Activated CD4-positive, alpha-beta T cell treated with anti-CD3 and anti-CD28 coated beads for 36 hours (primary cell): ENCODE data around the gene NUP210. TPM values are rescaled to one million over a fixed set of nuclear protein-coding genes. Genes with fewer than 3 reads are reported as not detected.
A peak's percentile ranks its signal among the peaks of the same experiment; 100 is the strongest.

Experiments used
- ATAC-seq: fragments of 200-7000 bp; cut with Tn5 transposase; one replicate; pipeline ENCODE4 v1.10.0; 2021; ENCODE audit warnings: mild to moderate bottlenecking, moderate library complexity
- CTCF ChIA-PET: fragments of 350-600 bp; sonication (Branson Sonifier 250); formaldehyde crosslinking; loops from one replicate; lab custom pipeline; 2021; ENCODE audit warnings: antibody characterized with exemption; lab: Charles Lee
- POLR2A ChIA-PET: fragments of 350-600 bp; sonication (Branson Sonifier 250); formaldehyde crosslinking; loops from one replicate; lab custom pipeline; 2021; ENCODE audit warnings: antibody characterized with exemption, inconsistent platforms; lab: Charles Lee
- DNase-seq: peaks from one replicate; pipeline ENCODE4 v3.0.0-alpha.2; 2020
- H3K27ac Mint-ChIP-seq: one replicate; pipeline ENCODE4 v1.8.0; 2021; ENCODE audit warnings: mixed read lengths
- H3K27me3 Mint-ChIP-seq: one replicate; pipeline ENCODE4 v1.8.0; 2021; ENCODE audit warnings: mixed read lengths
- H3K36me3 Mint-ChIP-seq: one replicate; pipeline ENCODE4 v1.8.0; 2021; ENCODE audit warnings: low read depth, mixed read lengths
- H3K4me1 Mint-ChIP-seq: one replicate; pipeline ENCODE4 v1.8.0; 2021; ENCODE audit warnings: mixed read lengths
- H3K4me3 Mint-ChIP-seq: one replicate; pipeline ENCODE4 v1.8.0; 2021; ENCODE audit warnings: mild to moderate bottlenecking, moderate library complexity, mixed read lengths
- H3K9me3 Mint-ChIP-seq: one replicate; pipeline ENCODE4 v1.8.0; 2021; ENCODE audit warnings: low read depth, mixed read lengths
- intact Hi-C, 2 experiments: fragments of 100-400 bp; cut with DNase I in 1 of 2; cut with micrococcal nuclease in 1 of 2; formaldehyde crosslinking; loops; one replicate each; pipeline versions ENCODE4 v1.14.2 to v1.15.1; 2022 to 2024; cut with DNase I, micrococcal nuclease
- total RNA-seq, 2 experiments: library from RNA; stranded (reverse); gene quantifications; one replicate each; pipeline ENCODE4 v1.2.3, GENCODE V29; 2021

NUP210 gene
- total RNA-seq, 2 experiments from 2014 or later = 117 to 123 TPM

GRCh38 chr3:13406190-13406589 is 13.9 kb downstream of the NUP210 start:
- intact Hi-C loops = no loop called here
- Mint-ChIP-seq H3K4me3 (no peak overlapping the region), H3K36me3 (peaks cover 34% of the 10 kb centered on the region), H3K27ac (no peak overlapping the region), H3K9me3 (peaks cover 13% of the 10 kb centered on the region), H3K27me3 (no peaks in the 10 kb centered on the region), H3K4me1 (peaks cover 37% of the 10 kb centered on the region)
- DNase-seq = no peak
- CTCF ChIA-PET = interaction anchor here (0.6 to 1.8 kb wide), 8 partner anchors 11 to 414 kb away, joined by 3 to 9 read pairs (median 4); no protein-coding TSS in a partner anchor
- POLR2A ChIA-PET = no interaction called here
- no peak for ATAC-seq

GRCh38 chr3:13405614-13406013 is 14.5 kb downstream of the NUP210 start:
- no peak for DNase-seq
- H3K4me1 Mint-ChIP-seq = peaks cover 37% of the 10 kb centered on the region
- no peak overlapping the region for H3K27ac Mint-ChIP-seq
- H3K4me3 Mint-ChIP-seq = no peak overlapping the region
- POLR2A ChIA-PET = no interaction called here
- intact Hi-C loops = no loop called here
- peak; percentile 23 for ATAC-seq
- H3K27me3 Mint-ChIP-seq = no peaks in the 10 kb centered on the region
- CTCF ChIA-PET = interaction anchor here (0.6 to 1.8 kb wide), 8 partner anchors 12 to 414 kb away, joined by 3 to 9 read pairs (median 4); no protein-coding TSS in a partner anchor
- H3K36me3 Mint-ChIP-seq = peaks cover 34% of the 10 kb centered on the region
- H3K9me3 Mint-ChIP-seq = peaks cover 13% of the 10 kb centered on the region

DNA sequence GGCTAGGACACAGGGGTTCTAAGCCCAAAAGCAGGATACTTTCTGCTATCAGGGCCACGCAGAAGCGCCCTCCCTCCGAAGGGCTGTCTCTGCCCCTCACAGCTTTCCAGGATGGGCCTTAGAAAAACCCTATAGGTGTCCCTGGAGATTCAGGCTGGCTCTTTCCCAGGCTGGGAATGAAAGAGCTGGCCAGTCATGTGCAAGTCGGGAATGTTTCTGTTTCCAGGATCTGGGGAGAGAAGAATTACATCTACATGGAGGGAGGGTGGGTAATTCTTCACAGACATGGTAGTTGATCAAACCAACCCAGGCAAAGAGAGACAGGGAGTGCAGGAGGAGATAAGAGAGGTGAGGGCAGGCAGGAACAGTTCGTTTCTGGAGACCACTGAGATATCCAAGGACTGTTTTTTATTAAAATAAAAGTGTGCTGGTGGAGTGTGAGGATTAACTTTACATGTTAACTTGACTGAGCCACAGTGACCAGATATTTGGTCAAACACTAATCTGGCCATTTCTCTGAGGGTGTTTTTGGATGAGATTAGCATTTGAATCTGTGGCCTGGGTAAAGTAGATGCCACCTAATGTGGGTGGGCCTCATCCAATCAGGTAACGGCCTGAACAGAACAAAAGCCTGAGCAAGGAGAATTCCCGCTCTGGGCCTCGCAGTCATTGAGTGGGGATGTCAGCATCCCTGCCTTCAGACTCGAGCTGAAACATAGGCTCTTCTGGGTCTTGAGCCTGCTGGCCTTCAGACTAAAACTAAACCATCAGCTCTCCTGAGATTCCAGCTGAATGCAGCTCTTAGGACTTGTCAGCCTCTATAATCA is 15.3 kb downstream of the NUP210 start:
- CTCF ChIA-PET = interaction anchor here (0.7 to 1.8 kb wide), 4 partner anchors 12 to 268 kb away, joined by 4 to 9 read pairs (median 4); no protein-coding TSS in a partner anchor
- H3K4me1 Mint-ChIP-seq = peaks cover 37% of the 10 kb centered on the region

DNA sequence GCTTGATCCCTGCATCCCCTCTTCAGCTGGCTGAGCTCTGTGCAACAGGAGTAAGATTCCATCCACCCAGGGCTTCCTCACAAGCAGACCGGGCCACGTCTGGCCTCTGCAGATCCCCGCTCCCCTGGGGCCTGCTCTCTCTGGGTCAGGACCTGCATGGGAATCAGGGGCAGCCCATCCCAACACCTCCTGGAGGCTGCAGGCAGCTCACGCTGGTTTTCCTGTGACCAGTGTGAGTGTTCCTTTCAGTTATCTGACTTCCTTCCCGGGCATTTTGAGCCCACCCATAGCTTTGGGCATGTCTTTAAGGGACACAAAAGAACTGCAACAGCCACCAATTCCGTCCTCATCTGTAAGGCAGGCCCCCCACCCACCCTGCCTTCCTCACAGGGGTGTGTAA is 16.3 kb downstream of the NUP210 start:
- Mint-ChIP-seq H3K36me3 (peaks cover 26% of the 10 kb centered on the region), H3K27ac (no peak overlapping the region), H3K27me3 (no peaks in the 10 kb centered on the region), H3K4me1 (peaks cover 37% of the 10 kb centered on the region), H3K9me3 (peaks cover 10% of the 10 kb centered on the region), H3K4me3 (no peak overlapping the region)
- DNase-seq (no peak), ATAC-seq (no peak)
- CTCF ChIA-PET = interaction anchor here (0.8 to 1.3 kb wide), 2 partner anchors 48 to 57 kb away, joined by 3 to 4 read pairs; no protein-coding TSS in a partner anchor
- intact Hi-C loops = no loop called here
- POLR2A ChIA-PET = no interaction called here

More for the DNA sequence above, 15.3 kb downstream of the NUP210 start:
- ATAC-seq (no peak), DNase-seq (no peak)
- POLR2A ChIA-PET = no interaction called here
- no peak overlapping the region for H3K4me3 Mint-ChIP-seq
- H3K27me3 Mint-ChIP-seq = no peaks in the 10 kb centered on the region
- peak overlapping the region; percentile 62 for H3K27ac Mint-ChIP-seq
- intact Hi-C loops = no loop called here
- H3K36me3 Mint-ChIP-seq = peaks cover 36% of the 10 kb centered on the region
- H3K9me3 Mint-ChIP-seq = peaks cover 13% of the 10 kb centered on the region

- H3K27me3 Mint-ChIP-seq = no peaks in the 10 kb centered on the region
- ATAC-seq (no peak), DNase-seq (no peak)
- H3K27ac Mint-ChIP-seq = no peak overlapping the region
- peaks cover 8% of the 10 kb centered on the region for H3K9me3 Mint-ChIP-seq
- peaks cover 37% of the 10 kb centered on the region for H3K4me1 Mint-ChIP-seq
- H3K4me3 Mint-ChIP-seq = no peak overlapping the region
- POLR2A ChIA-PET = no interaction called here
- H3K36me3 Mint-ChIP-seq = peaks cover 26% of the 10 kb centered on the region
- intact Hi-C loops = no loop called here
- CTCF ChIA-PET = interaction anchor here (0.8 to 1.3 kb wide), 2 partner anchors 49 to 58 kb away, joined by 3 to 4 read pairs; no protein-coding TSS in a partner anchor
Measured at GRCh38 chr3:13403213-13403819, 16.8 kb downstream of the NUP210 start.

DNA sequence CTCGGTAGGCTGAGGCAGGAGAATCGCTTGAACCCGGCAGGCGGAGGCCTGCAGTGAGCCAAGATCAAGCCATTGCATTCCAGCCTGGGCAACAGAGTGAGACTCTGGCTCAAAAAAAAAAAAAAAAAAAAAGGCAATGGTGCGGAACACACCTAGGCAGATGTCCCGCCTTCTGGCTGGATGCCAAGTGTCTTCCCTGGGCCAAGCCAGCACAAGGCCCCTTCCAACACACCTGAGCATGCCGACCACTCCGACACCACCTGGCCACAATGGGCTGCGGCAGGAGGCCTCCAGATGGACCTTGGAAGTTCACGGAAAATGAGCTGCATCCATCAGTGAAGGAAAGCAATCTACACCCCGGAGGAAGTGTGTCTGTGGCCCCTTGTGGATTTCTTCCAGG is 19.0 kb downstream of the NUP210 start:
- CTCF ChIA-PET = no interaction called here
- DNase-seq = no peak

DNA sequence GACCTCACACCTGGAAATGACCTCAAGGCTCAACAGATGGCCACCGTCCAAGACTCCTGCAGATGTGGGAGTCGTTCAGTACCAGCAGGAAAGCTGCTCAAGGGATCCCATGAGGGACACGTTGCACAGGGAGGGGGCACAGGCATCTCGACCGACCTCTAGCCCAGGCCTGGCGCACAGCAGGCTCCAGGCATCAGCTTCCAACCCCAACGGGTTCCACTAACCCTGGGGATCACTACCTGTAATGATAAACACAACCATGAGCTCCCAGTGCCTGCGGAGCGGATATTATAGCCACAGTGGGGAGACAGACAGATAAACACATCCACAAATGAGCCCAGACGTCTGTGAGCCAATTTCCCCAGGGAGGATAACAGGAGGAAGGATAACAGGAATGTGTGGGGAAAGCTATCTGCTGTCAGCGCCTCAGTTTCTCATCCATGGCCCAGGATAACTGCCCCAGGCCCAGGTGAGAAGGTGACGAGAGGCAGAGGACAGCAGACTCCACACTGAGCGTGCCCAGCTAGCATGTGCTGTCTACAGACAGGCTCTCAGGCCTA is 19.9 kb downstream of the NUP210 start:
- Mint-ChIP-seq H3K36me3 (peaks cover 31% of the 10 kb centered on the region), H3K27me3 (no peaks in the 10 kb centered on the region), H3K9me3 (peaks cover 2% of the 10 kb centered on the region), H3K27ac (no peak overlapping the region), H3K4me3 (no peak overlapping the region), H3K4me1 (peaks cover 17% of the 10 kb centered on the region)
- no peak for DNase-seq
- intact Hi-C loops = no loop called here
- ChIA-PET CTCF (no interaction called here), POLR2A (no interaction called here)
- no peak for ATAC-seq

More for the DNA sequence above, 19.0 kb downstream of the NUP210 start:
- no peak for ATAC-seq
- Mint-ChIP-seq H3K36me3 (peaks cover 23% of the 10 kb centered on the region), H3K9me3 (peaks cover 2% of the 10 kb centered on the region), H3K4me1 (peaks cover 23% of the 10 kb centered on the region), H3K27me3 (no peaks in the 10 kb centered on the region), H3K27ac (no peak overlapping the region), H3K4me3 (no peak overlapping the region)
- intact Hi-C loops = no loop called here
- POLR2A ChIA-PET = no interaction called here

DNA sequence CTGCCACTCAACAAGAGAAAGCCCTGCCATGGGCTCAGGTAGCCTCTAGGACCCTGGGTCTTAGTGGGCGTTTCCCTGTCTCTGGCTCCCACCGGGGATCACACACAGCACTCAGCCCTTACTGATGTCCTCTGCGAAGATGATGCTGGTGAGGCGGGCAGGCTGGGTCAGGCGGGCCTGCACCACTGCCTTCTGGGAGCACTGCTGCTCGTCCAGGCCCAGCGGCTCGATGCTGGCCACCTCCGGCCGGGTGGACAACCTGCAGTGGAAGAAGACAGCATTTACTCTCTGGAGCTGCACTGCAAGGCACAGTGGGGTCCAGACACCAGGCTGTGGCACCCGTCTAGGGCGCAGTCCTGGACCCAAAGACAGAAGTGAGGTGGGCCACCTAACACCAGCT is 20.5 kb downstream of the NUP210 start:
- ATAC-seq = no peak
- Mint-ChIP-seq H3K4me1 (peaks cover 13% of the 10 kb centered on the region), H3K27ac (no peak overlapping the region), H3K27me3 (no peaks in the 10 kb centered on the region), H3K36me3 (peaks cover 35% of the 10 kb centered on the region), H3K9me3 (peaks cover under 1% of the 10 kb centered on the region), H3K4me3 (no peak overlapping the region)
- DNase-seq = no peak
- ChIA-PET POLR2A (no interaction called here), CTCF (no interaction called here)
- intact Hi-C loops = no loop called here

DNA sequence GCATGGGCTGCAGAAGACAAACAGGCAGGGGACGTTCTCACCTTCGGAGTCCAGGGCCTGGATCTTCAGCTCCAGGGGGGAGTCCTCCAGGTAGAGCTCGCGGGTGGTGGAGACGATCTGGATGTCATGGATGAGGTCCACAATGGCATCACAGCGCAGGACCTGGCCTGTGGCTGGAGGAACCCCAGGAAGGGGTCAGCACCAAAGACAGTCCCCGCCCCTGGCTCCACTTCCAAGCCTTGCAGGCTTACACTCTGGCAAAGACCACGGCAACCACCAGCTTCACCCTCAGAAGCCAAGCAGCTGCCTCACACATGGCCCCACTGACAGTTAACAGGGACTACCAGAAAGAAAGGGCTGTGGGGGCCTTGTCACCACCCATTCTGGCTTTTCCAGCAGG is 22.8 kb downstream of the NUP210 start:
- H3K9me3 Mint-ChIP-seq = no peaks in the 10 kb centered on the region
- DNase-seq = no peak
- no peak for ATAC-seq
- peaks cover 4% of the 10 kb centered on the region for H3K4me1 Mint-ChIP-seq
- H3K36me3 Mint-ChIP-seq = peaks cover 38% of the 10 kb centered on the region
- POLR2A ChIA-PET = no interaction called here
- intact Hi-C loops = no loop called here
- H3K27me3 Mint-ChIP-seq = no peaks in the 10 kb centered on the region
- no peak overlapping the region for H3K4me3 Mint-ChIP-seq
- CTCF ChIA-PET = interaction anchor here (0.6 to 1.1 kb wide), 2 partner anchors 14 to 64 kb away, joined by 3 read pairs; no protein-coding TSS in a partner anchor
- H3K27ac Mint-ChIP-seq = no peak overlapping the region

DNA sequence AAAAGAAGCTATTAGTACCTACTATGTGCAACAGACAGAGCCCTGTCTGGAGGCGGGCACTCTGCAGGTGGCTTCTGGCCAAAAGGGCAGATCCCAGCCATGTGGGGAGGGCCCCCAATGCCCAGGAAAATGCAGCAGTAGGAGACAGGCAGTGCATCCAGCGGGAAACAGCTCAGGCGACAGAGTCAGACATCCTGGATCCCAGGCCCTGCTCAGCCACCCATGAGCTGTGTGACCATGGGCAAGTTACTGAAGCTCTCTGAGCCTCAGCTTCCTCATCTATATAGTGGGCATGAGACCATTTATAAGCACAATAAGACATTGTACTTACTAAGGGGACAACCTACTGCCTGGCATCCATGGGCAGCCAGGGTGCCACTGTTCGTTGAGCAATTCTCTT is 25.8 kb downstream of the NUP210 start:
- Mint-ChIP-seq H3K4me3 (no peak overlapping the region), H3K9me3 (no peaks in the 10 kb centered on the region), H3K27ac (no peak overlapping the region), H3K27me3 (no peaks in the 10 kb centered on the region), H3K4me1 (no peaks in the 10 kb centered on the region), H3K36me3 (peaks cover 53% of the 10 kb centered on the region)
- ChIA-PET CTCF (interaction anchor here (0.6 to 0.8 kb wide), 2 partner anchors 58 to 62 kb away, joined by 4 read pairs; no protein-coding TSS in a partner anchor), POLR2A (no interaction called here)
- DNase-seq (no peak), ATAC-seq (no peak)
- intact Hi-C loops = no loop called here
